OCI-LY7 (cell line): ENCODE results near the gene FAM180B. TPM values are rescaled to one million over a fixed set of nuclear protein-coding genes. Genes with fewer than 3 reads are reported as not detected.
"Not testable (repeated sequence)": the region's sequence is repeated elsewhere in the genome, so short reads cannot be mapped to it uniquely, and the experiment has no call there.

Experiments
- BruUV-seq: library from RNA; stranded (reverse); fragments of 400-500 nt; replicated peaks from 2 replicates; lab custom pipeline; 2021; lab: Mats Ljungman, UMichigan
- CTCF ChIA-PET: fragments of 300-600 bp; sonication (Branson Sonifier 250); formaldehyde crosslinking; loops from one replicate; lab custom pipeline; 2022; ENCODE audit warnings: antibody characterized with exemption; ENCODE audit not compliant: unreplicated experiment; lab: Charles Lee
- POLR2A ChIA-PET: fragments of 300-600 bp; sonication (Branson Sonifier 250); formaldehyde crosslinking; loops from one replicate; lab custom pipeline; 2022; ENCODE audit warnings: antibody characterized with exemption; lab: Charles Lee
- DNase-seq: peaks from one replicate; pipeline ENCODE4 v3.0.0-alpha.2; 2015; ENCODE audit warnings: low spot score
- H2AFZ ChIP-seq: fragments of 200-600 bp; sonication (generic), shearing (Covaris generic); 2 replicates; pipeline ENCODE4 v1.6.1; 2014; ENCODE audit warnings: mild to moderate bottlenecking, antibody characterized with exemption, low read length, moderate library complexity
- H3K27ac ChIP-seq: fragments of 200-600 bp; sonication (generic); 2 replicates; pipeline ENCODE4 v1.5.1; 2014; ENCODE audit warnings: mixed run types, low read depth, mild to moderate bottlenecking, moderate library complexity, low read length, inconsistent platforms; ENCODE audit not compliant: poor library complexity, severe bottlenecking
- H3K36me3 ChIP-seq: fragments of 200-600 bp; sonication (generic); 2 replicates; pipeline ENCODE4 v1.6.1; 2014; ENCODE audit warnings: mild to moderate bottlenecking, antibody characterized with exemption, low read length, moderate library complexity, mixed read lengths; ENCODE audit not compliant: insufficient read depth
- H3K4me1 ChIP-seq: fragments of 200-600 bp; sonication (generic); 2 replicates; pipeline ENCODE4 v1.5.1; 2014; ENCODE audit warnings: mild to moderate bottlenecking, low read length; ENCODE audit not compliant: insufficient read depth, poor library complexity, severe bottlenecking
- H3K4me2 ChIP-seq: fragments of 200-600 bp; sonication (generic); 2 replicates; pipeline ENCODE4 v1.6.1; 2014; ENCODE audit warnings: mild to moderate bottlenecking, low read length
- H3K4me3 ChIP-seq: fragments of 200-600 bp; sonication (generic); 2 replicates; pipeline ENCODE4 v1.5.1; 2014; ENCODE audit warnings: mild to moderate bottlenecking, low read depth, low read length; ENCODE audit not compliant: poor library complexity, severe bottlenecking
- H3K79me2 ChIP-seq: fragments of 200-600 bp; sonication (generic); 2 replicates; pipeline ENCODE4 v1.6.1; 2016; ENCODE audit warnings: low read depth, mild to moderate bottlenecking, low read length, moderate library complexity, mixed read lengths; ENCODE audit not compliant: insufficient read depth
- H3K9me2 ChIP-seq: fragments of 200-600 bp; sonication (generic); 2 replicates; pipeline ENCODE4 v1.6.1; 2016; ENCODE audit warnings: mild to moderate bottlenecking, low read length, mixed read lengths; ENCODE audit not compliant: insufficient read depth
- H3K9me3 ChIP-seq: fragments of 200-600 bp; sonication (generic); 2 replicates; pipeline ENCODE4 v1.6.1; 2014; ENCODE audit warnings: mild to moderate bottlenecking, mixed run types, low read length, mixed read lengths
- H4K20me1 ChIP-seq: fragments of 200-600 bp; sonication (generic); 2 replicates; pipeline ENCODE4 v1.6.1; 2014; ENCODE audit warnings: mild to moderate bottlenecking, antibody characterized with exemption, low read length, moderate library complexity, mixed read lengths; ENCODE audit not compliant: insufficient read depth
- EZH2phosphoT487 ChIP-seq: fragments of 200-600 bp; sonication (generic); IDR thresholded peaks from 2 replicates; pipeline ENCODE4 v1.6.1; 2018; ENCODE audit warnings: low read depth, borderline replicate concordance, mild to moderate bottlenecking, mixed run types, antibody characterized with exemption, low read length, moderate library complexity, mixed read lengths
- intact Hi-C: fragments of 100-400 bp; cut with micrococcal nuclease; formaldehyde crosslinking; loops from one replicate; pipeline ENCODE4 v1.10.0; 2022; ENCODE audit not compliant: unreplicated experiment
- small RNA-seq: library from RNA; depleted of rRNA; stranded (forward); fragments of <200 nt; gene quantifications from one replicate; pipeline ENCODE3, GENCODE V24; 2014
- total RNA-seq, 2 experiments: library from RNA; depleted of rRNA in 1 of 2; stranded (reverse); fragments of >200 nt in 1 of 2; shearing (Covaris generic) in 1 of 2; gene quantifications; 2 replicates each; pipeline ENCODE4 v1.2.3, GENCODE V29; 2014 to 2022
- TF ChIP-seq, protein P1 (sequence below): fragments of 200-600 bp; sonication (generic); conservative IDR thresholded peaks from 2 replicates; pipeline ENCODE4 v1.5.1; 2014; ENCODE audit warnings: mild to moderate bottlenecking, antibody characterized with exemption, low read length, moderate library complexity, mixed read lengths

Gene FAM180B
- total RNA-seq, 2 experiments from 2014 or later = 0.22 to 0.23 TPM

DNA sequence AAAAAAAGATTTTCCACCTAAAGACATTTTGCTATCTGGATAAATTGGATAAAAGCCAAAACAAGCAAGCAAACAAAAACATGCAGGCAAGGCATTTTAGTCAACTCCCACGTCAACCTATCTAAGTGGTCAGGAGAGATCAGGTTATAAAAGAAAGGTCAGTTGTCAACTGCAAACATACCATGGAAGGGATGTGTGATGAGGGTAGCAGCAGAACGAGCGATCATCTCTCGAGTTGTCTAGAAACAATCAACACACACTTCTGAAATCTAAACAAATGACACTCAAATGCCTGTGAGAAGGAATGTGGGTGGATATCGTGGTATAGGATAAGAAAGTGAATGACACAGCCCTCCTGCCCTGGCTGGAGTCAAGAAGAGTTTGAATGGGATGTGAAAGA lies 45.0 kb downstream of the FAM180B start:
- Histone ChIP-seq H3K4me1 (no peaks in the 10 kb centered on the region), H3K9me3 (no peaks in the 10 kb centered on the region), H3K4me3 (no peak overlapping the region), H3K9me2 (no peaks in the 10 kb centered on the region), H3K36me3 (peaks cover 91% of the 10 kb centered on the region), H4K20me1 (no peaks in the 10 kb centered on the region), H3K79me2 (no peaks in the 10 kb centered on the region), H2AFZ (no peak overlapping the region), H3K27ac (no peak overlapping the region), H3K4me2 (no peak overlapping the region)
- POLR2A ChIA-PET = interaction anchor here (0.7 kb wide), 1 partner anchor 11 kb away, joined by 3 read pairs; no protein-coding TSS in a partner anchor
- intact Hi-C loops = no loop called here
- CTCF ChIA-PET = no interaction called here
- DNase-seq = no peak
- BruUV-seq = no TSS peak
- no peak for TF ChIP-seq EZH2phosphoT487
- TF ChIP-seq, protein P1, sequence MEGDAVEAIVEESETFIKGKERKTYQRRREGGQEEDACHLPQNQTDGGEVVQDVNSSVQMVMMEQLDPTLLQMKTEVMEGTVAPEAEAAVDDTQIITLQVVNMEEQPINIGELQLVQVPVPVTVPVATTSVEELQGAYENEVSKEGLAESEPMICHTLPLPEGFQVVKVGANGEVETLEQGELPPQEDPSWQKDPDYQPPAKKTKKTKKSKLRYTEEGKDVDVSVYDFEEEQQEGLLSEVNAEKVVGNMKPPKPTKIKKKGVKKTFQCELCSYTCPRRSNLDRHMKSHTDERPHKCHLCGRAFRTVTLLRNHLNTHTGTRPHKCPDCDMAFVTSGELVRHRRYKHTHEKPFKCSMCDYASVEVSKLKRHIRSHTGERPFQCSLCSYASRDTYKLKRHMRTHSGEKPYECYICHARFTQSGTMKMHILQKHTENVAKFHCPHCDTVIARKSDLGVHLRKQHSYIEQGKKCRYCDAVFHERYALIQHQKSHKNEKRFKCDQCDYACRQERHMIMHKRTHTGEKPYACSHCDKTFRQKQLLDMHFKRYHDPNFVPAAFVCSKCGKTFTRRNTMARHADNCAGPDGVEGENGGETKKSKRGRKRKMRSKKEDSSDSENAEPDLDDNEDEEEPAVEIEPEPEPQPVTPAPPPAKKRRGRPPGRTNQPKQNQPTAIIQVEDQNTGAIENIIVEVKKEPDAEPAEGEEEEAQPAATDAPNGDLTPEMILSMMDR = no peak

DNA sequence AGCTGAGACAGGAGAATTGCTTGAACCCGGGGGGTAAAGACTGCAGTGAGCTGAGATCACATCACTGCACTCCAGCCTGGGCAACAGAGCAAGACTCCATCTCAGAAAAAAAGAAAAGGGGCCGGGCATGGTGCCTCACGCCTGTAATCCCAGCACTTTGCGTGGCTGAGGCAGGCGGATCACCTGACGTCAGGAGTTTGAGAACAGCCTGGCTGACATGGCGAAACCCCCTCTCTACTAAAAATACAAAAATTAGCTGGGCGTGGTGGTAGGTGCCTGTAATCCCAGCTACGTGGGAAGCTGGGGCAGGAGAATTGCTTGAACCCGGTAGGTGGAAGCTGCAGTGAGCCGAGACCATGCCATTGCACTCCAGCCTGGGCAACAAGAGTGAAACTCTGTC lies 49.9 kb downstream of the FAM180B start:
- H3K36me3 ChIP-seq = peaks cover 85% of the 10 kb centered on the region
- H3K9me3 ChIP-seq, H2AFZ ChIP-seq, H3K27ac ChIP-seq, H3K4me2 ChIP-seq, H4K20me1 ChIP-seq, DNase-seq, H3K4me3 ChIP-seq, CTCF ChIA-PET, H3K9me2 ChIP-seq, H3K4me1 ChIP-seq, intact Hi-C loops, BruUV-seq: not testable (repeated sequence)
- H3K79me2 ChIP-seq = peaks cover 27% of the 10 kb centered on the region
- POLR2A ChIA-PET = interaction anchor here (0.6 kb wide), 2 partner anchors 9 to 140 kb away, joined by 4 read pairs; no protein-coding TSS in a partner anchor

Small RNAs within 50 kb of the gene (small RNA-seq; reads per million reads assigned to genes)
- not detected for gene RN7SL652P
- gene RNU5E-10P = 0.99 reads per million, percentile 48 among the genes with 10 or more reads in this experiment

Other genes with a start within 250 kb of the FAM180B start
- gene MYBPC3, start 234.0 kb upstream of the FAM180B start, total RNA-seq (2014; rRNA removed; shearing (Covaris generic)) = 0.10 and 0.25 TPM in 2 replicates
- 0.18 and 0.29 TPM in 2 replicates for gene MYBPC3, start 234.0 kb upstream of the FAM180B start, total RNA-seq (2022)
- 48.9 and 79.6 TPM in 2 replicates for gene SPI1, start 208.1 kb upstream of the FAM180B start, total RNA-seq (2014; rRNA removed; shearing (Covaris generic))
- gene SPI1, start 208.1 kb upstream of the FAM180B start, total RNA-seq (2022) = 71.2 and 73.3 TPM in 2 replicates
- gene SLC39A13, start 178.1 kb upstream of the FAM180B start, total RNA-seq (2014; rRNA removed; shearing (Covaris generic)) = 31.6 and 31.8 TPM in 2 replicates
- 30.5 and 33.9 TPM in 2 replicates for gene SLC39A13, start 178.1 kb upstream of the FAM180B start, total RNA-seq (2022)
- 122 and 135 TPM in 2 replicates for gene PSMC3, start 160.2 kb upstream of the FAM180B start, total RNA-seq (2014; rRNA removed; shearing (Covaris generic))
- 127 and 144 TPM in 2 replicates for gene PSMC3, start 160.2 kb upstream of the FAM180B start, total RNA-seq (2022)
- 0.26 TPM in 1 of 2 replicates, not detected in the other for gene RAPSN, start 137.5 kb upstream of the FAM180B start, total RNA-seq (2014; rRNA removed; shearing (Covaris generic))
- not detected in 2 replicates for gene RAPSN, start 137.5 kb upstream of the FAM180B start, total RNA-seq (2022)
- 82.1 and 87.4 TPM in 2 replicates for gene CELF1, start 33.5 kb upstream of the FAM180B start, total RNA-seq (2014; rRNA removed; shearing (Covaris generic))
- 143 and 149 TPM in 2 replicates for gene CELF1, start 33.5 kb upstream of the FAM180B start, total RNA-seq (2022)
- gene PTPMT1, start 21.1 kb upstream of the FAM180B start, total RNA-seq (2014; rRNA removed; shearing (Covaris generic)) = 52.6 and 62.8 TPM in 2 replicates
- 27.6 TPM in 2 replicates for gene PTPMT1, start 21.1 kb upstream of the FAM180B start, total RNA-seq (2022)
- 25.2 and 25.8 TPM in 2 replicates for gene KBTBD4, start 7.7 kb upstream of the FAM180B start, total RNA-seq (2014; rRNA removed; shearing (Covaris generic))
- gene KBTBD4, start 7.7 kb upstream of the FAM180B start, total RNA-seq (2022) = 18.4 and 18.6 TPM in 2 replicates
- 73.9 and 92.7 TPM in 2 replicates for gene NDUFS3, start 7.6 kb upstream of the FAM180B start, total RNA-seq (2014; rRNA removed; shearing (Covaris generic))
- 122 and 135 TPM in 2 replicates for gene NDUFS3, start 7.6 kb upstream of the FAM180B start, total RNA-seq (2022)
- gene C1QTNF4, start 7.7 kb downstream of the FAM180B start, total RNA-seq (2014; rRNA removed; shearing (Covaris generic)) = 3.6 TPM in 1 of 2 replicates, not detected in the other
- 0.30 TPM in 1 of 2 replicates, not detected in the other for gene C1QTNF4, start 7.7 kb downstream of the FAM180B start, total RNA-seq (2022)
- 43.6 and 64.8 TPM in 2 replicates for gene MTCH2, start 55.9 kb downstream of the FAM180B start, total RNA-seq (2014; rRNA removed; shearing (Covaris generic))
- gene MTCH2, start 55.9 kb downstream of the FAM180B start, total RNA-seq (2022) = 112 and 119 TPM in 2 replicates
- gene AGBL2, start 128.7 kb downstream of the FAM180B start, total RNA-seq (2014; rRNA removed; shearing (Covaris generic)) = 2.0 and 5.9 TPM in 2 replicates
- 5.5 and 8.4 TPM in 2 replicates for gene AGBL2, start 128.7 kb downstream of the FAM180B start, total RNA-seq (2022)
- 103 and 123 TPM in 2 replicates for gene FNBP4, start 180.7 kb downstream of the FAM180B start, total RNA-seq (2014; rRNA removed; shearing (Covaris generic))
- gene FNBP4, start 180.7 kb downstream of the FAM180B start, total RNA-seq (2022) = 160 and 176 TPM in 2 replicates